Measurements from ENCODE around the gene TBC1D3B.
"Not testable (repeated sequence)": the region's sequence is repeated elsewhere in the genome, so short reads cannot be mapped to it uniquely, and the experiment has no call there.

TBC1D3B gene

DNA sequence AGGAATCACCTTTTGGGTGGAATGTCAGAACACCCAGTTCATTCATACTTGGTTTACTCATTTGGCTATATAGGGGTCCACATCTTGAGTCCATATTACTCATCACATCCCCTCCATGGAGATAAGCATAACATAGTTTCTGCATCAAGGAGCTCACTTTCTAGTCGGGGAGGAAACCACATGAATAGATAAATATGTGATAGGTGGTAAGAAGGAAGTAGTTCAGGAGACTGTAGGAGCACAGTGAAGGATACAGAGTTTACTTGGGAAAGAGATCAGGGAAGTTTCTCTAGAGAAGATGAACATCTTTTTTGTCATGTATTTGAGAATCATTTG is 30.0 kb upstream of the TBC1D3B start:
- H3K27ac Mint-ChIP-seq, H3K4me3 Mint-ChIP-seq, ATAC-seq, H3K9me3 Mint-ChIP-seq, H3K36me3 Mint-ChIP-seq: not testable (repeated sequence)
- H3K27me3 Mint-ChIP-seq, result peaks cover 48% of the 10 kb centered on the region
- peaks cover 64% of the 10 kb centered on the region for H3K4me1 Mint-ChIP-seq

DNA sequence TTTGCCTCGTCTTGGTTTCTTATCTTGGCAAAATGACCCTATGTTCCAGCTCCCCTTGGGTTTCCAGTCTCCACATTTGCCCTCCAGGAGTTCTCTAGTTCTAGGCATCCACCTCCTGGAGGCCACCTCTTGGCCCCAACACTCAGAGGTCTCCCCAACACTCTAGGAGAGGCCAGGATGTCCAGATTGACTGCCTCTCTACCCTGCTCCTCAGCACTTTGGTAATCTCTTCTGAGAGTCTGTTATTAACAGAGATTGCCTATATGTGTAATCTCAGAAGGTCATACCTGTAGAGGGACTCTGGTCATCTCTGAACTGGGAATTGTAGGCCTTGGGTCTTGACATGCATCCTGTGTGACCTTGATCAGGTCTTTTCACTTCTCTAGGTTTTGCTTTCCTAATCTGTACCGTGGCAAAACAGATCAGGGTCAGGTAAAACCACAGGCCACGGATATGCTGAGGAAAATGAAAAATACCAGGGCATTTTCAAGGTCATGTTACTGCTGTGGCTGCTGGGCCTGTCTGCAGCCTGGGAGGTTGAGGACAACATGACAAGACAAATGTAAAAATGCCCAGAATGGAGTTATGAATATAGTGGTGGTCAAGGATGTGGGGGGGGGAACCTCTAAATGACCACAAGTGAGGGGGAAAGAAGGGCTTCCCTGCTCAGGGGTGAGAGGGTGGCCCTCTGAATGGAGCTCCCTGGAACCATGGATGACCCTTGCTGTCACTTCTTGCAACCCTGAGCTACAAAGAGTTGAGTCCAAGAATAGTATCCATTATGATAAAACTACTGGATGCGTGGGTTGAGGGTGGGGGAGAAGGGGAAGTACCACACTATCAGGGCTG is 29.4 kb upstream of the TBC1D3B start:
- Mint-ChIP-seq H3K9me3 (no peaks in the 10 kb centered on the region), H3K4me3 (no peak overlapping the region), H3K27me3 (peaks cover 53% of the 10 kb centered on the region), H3K36me3 (no peaks in the 10 kb centered on the region), H3K27ac (no peak overlapping the region), H3K4me1 (peaks cover 60% of the 10 kb centered on the region)
- no peak for ATAC-seq

DNA sequence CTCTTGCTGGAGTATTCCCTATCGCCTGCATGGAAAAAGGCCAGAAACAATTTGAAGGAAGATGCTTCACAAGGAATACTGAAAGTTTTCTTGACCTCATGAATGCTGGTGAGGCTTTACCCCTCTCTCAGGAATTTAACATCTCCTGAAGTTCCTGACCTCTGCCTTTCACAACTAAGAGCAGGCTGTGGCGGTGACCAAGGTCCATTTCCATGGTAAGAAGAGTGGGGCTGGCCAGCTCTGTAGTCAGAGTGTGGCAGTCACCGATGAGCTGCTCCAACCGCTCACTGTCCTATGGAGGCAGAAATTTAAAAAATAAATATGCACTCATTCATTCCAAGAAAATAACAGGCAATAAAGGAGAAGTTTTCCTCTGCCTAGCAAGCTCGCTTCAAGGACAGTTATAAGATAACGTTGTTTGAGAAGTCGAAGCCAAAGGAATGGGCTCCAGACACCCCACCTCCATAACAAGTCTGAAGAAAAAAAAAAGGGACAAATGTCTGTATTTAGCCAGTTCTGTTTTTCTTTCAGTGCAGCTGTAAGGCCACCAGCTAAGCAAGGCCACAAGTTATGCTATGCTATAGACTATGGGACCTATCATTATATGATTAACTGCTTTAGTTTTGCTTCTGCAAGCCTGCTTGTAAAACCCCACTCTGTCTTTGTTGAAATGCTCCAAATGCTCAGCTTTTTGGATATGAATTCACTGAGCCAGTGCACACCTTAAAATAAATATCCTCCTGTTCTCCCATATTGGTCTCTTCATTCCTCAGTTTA is 28.5 kb upstream of the TBC1D3B start:
- H3K36me3 Mint-ChIP-seq, result no peaks in the 10 kb centered on the region
- H3K27me3 Mint-ChIP-seq, result peaks cover 63% of the 10 kb centered on the region
- H3K9me3 Mint-ChIP-seq, result no peaks in the 10 kb centered on the region
- no peak for ATAC-seq
- H3K27ac Mint-ChIP-seq, result no peak overlapping the region
- H3K4me1 Mint-ChIP-seq, result peaks cover 55% of the 10 kb centered on the region
- H3K4me3 Mint-ChIP-seq, result no peak overlapping the region

DNA sequence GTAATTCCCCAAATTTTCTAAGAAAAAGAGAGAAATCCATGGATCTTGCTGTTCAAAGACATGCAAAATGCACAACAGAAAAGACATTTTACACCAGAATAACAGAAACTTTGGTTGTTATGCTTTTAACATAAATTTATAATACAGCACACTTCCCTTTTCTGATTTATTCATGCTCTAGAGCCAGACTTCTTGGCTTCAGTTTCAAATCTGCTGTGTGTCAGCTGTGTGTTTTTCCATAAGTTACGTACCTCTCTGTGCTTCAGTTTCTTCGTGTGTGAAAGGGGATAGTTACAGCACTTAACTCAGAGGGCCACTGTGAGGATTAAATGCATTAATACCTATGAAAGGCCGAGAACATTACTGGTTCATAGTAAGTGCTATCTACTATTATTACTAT is 26.9 kb upstream of the TBC1D3B start:
- H3K9me3 Mint-ChIP-seq, result no peaks in the 10 kb centered on the region
- ATAC-seq, result no peak
- no peak overlapping the region for H3K4me3 Mint-ChIP-seq
- H3K27me3 Mint-ChIP-seq, result peaks cover 73% of the 10 kb centered on the region
- H3K4me1 Mint-ChIP-seq, result peaks cover 60% of the 10 kb centered on the region
- H3K27ac Mint-ChIP-seq, result no peak overlapping the region
- no peaks in the 10 kb centered on the region for H3K36me3 Mint-ChIP-seq

DNA sequence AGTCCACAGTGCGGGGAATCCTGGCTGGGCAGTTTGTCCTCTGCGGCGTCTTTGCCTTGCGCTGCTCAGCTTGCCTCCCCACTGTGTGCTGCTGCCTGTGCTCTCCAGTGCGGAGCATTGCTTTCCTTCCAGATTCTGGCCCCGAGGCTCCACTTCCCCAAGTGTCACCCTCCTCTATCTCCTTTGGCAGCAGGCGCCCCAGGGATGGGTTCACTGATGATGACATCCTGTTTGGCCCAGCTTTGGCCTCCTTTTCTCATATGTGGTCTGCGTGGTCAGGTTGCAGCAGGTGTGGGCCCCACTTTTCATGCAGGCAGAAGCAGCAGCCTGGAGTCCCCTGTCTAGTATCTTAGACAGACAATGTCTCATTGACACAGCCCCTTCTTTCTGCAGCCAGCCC is 25.1 kb upstream of the TBC1D3B start:
- not testable (repeated sequence) for H3K9me3 Mint-ChIP-seq, ATAC-seq, H3K27ac Mint-ChIP-seq, H3K4me3 Mint-ChIP-seq, H3K36me3 Mint-ChIP-seq
- Mint-ChIP-seq H3K4me1 (peaks cover 60% of the 10 kb centered on the region), H3K27me3 (peaks cover 62% of the 10 kb centered on the region)

DNA sequence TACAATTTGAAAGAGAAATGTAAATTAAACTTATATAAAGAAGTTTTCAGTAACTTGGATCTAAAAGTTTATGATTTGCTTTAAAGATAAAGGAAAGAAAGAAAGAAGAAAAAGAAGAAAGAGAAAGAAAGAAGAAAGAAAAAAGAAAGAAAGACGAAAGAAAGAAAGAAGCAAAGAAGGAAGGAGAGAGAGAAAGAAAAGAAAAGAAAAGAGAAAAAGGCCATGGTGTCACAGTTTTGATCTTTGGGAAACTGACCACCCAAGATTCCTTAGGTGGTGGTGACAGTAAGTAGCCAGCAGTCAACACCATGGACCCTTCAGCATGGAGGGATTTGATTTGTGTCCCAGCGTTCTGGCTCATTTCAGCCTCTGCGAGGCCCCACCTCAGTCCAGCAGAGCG is 24.7 kb upstream of the TBC1D3B start:
- H3K4me3 Mint-ChIP-seq, H3K36me3 Mint-ChIP-seq, H3K9me3 Mint-ChIP-seq, H3K27ac Mint-ChIP-seq, ATAC-seq: not testable (repeated sequence)
- Mint-ChIP-seq H3K27me3 (peaks cover 57% of the 10 kb centered on the region), H3K4me1 (peaks cover 60% of the 10 kb centered on the region)

DNA sequence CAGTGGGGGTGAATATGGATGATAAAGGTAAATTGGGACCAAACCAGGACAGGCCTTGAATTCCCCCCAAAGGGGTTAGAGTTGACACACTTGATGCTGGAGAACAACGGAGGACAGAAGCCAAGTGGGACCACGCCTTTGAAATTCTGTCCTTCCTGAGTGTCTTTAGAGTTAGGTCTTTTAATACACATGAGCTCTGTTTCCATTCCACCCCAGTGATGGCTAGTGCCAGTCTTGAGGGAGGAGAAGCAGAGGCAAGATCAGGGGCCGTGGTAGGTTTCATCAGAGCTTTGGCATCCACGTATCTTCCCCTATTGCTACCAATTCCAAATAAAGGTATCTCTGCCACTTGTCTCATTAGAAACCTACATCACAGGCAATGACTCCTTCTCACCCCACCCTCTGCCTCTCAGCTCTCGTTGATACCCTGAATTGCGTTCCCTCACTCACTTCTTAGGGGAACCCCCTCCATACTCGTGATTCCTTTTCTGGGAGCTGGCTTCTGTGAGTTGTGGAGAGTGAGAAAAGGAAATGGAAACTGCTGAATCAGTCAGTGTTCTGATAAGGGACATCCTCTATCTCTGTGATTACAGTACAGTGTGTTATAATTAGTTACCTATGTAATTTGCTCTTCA is 22.5 kb upstream of the TBC1D3B start:
- ATAC-seq, result peak; percentile 3
- H3K4me3 Mint-ChIP-seq, result peak overlapping the region; percentile 12
- H3K27ac Mint-ChIP-seq, result no peak overlapping the region
- no peaks in the 10 kb centered on the region for H3K36me3 Mint-ChIP-seq
- H3K4me1 Mint-ChIP-seq, result peaks cover 58% of the 10 kb centered on the region
- peaks cover 63% of the 10 kb centered on the region for H3K27me3 Mint-ChIP-seq
- no peaks in the 10 kb centered on the region for H3K9me3 Mint-ChIP-seq

DNA sequence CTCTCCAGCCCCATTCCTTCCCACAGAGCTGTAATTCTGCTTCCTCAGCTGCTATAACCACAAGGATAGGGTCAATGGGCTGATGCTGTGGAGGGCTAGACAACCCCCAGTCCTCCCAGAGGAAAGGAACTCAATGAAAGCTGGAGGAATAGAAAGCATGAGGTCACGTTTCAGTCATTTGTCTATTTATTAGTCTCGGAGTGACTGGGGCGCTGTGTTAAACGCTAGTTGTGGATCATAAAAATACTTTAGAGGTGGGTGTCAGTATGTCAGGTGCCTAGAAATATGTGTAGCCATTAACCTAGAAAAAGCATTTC is 20.9 kb upstream of the TBC1D3B start:
- Mint-ChIP-seq H3K27ac (peak overlapping the region; percentile 58), H3K9me3 (no peaks in the 10 kb centered on the region), H3K36me3 (no peaks in the 10 kb centered on the region), H3K27me3 (peaks cover 53% of the 10 kb centered on the region), H3K4me3 (no peak overlapping the region), H3K4me1 (peaks cover 48% of the 10 kb centered on the region)
- ATAC-seq, result peak; percentile 37

DNA sequence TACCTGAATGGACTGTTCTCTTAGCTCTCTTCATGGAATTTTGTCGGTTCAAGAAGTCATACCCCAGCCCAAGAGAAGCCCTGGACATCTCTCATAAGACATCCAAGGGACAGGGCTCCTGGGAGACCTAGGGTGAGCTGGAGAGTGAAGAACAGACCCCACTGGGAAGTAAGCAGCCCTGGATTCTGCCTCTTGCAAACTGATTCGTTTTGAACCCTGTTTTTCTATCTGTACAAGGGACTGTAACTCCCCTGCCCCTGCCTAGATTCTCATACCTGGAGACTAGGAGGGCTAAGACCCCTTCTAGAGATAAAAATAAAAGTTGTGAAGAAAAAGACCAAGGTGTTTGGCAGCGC is 19.7 kb upstream of the TBC1D3B start:
- Mint-ChIP-seq H3K9me3 (no peaks in the 10 kb centered on the region), H3K36me3 (no peaks in the 10 kb centered on the region), H3K27me3 (peaks cover 48% of the 10 kb centered on the region), H3K4me3 (no peak overlapping the region), H3K4me1 (peaks cover 39% of the 10 kb centered on the region), H3K27ac (peak overlapping the region; percentile 58)
- no peak for ATAC-seq

DNA sequence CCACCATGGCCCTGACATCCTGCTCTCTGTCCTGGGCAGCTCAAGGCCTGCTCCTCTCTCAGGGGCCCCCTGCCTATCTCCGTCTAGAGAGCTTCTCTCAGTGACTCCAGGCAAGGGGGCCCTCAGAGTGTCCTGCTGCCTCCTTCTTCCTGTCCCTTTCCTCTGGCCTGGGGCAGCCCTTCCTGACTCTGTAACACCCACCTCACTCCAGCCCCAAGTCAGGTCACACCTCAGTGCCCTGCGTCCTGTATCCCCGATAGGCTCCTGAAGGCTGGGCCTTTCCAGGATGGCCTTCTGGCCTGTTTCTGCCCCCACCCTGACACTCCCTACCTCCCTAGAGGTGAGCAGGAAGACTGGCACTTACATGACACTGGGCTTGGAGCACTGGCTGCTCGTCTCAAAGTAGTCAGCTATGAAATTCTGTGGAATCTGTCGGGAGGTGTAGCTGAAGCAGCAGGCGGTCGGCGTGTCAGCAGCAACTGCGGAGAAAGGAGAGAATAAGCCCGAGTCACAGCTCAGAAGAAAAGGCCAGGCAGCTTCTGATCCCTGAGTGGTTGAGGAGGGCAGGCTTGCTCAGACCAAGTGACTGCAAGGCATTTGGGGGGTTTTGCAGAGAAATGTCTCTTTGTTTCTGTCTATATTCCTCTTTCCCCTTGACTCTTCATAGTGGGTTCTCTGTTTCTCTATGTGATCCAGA is 19.1 kb upstream of the TBC1D3B start:
- Mint-ChIP-seq H3K27ac (peak overlapping the region; percentile 58), H3K36me3 (no peaks in the 10 kb centered on the region), H3K4me3 (no peak overlapping the region), H3K9me3 (no peaks in the 10 kb centered on the region), H3K4me1 (peaks cover 39% of the 10 kb centered on the region), H3K27me3 (peaks cover 43% of the 10 kb centered on the region)
- ATAC-seq, result no peak

DNA sequence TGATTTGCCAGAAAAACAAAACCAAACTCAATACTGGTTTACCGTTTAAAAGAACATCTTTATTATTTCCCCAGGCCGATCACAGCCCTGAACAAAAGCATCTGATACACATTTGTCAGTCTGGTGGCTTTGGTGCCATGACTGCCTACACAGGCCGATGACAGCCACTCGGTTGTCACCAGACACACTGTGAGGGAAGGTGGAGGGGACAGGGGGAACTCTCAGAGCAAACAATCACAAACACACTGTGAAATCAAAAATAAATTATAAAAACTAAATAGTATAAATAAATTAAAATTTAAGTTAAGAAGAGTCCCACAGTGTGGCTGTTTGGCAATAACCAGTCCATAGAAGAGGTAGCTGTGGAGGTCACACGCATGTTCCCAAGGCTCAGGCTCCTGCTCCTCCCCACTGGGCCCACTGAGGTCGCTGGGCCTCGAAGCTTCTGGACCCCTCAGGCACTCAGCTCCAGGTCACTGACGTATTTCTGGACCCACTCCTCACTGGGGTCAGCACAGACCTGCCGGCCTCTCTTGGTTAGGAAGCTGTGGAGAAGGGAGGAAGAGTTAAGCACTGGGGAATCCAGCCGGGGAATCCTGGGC is 18.5 kb upstream of the TBC1D3B start:
- not testable (repeated sequence) for ATAC-seq, H3K4me3 Mint-ChIP-seq, H3K9me3 Mint-ChIP-seq, H3K36me3 Mint-ChIP-seq, H3K27ac Mint-ChIP-seq
- Mint-ChIP-seq H3K4me1 (peaks cover 34% of the 10 kb centered on the region), H3K27me3 (peaks cover 37% of the 10 kb centered on the region)

DNA sequence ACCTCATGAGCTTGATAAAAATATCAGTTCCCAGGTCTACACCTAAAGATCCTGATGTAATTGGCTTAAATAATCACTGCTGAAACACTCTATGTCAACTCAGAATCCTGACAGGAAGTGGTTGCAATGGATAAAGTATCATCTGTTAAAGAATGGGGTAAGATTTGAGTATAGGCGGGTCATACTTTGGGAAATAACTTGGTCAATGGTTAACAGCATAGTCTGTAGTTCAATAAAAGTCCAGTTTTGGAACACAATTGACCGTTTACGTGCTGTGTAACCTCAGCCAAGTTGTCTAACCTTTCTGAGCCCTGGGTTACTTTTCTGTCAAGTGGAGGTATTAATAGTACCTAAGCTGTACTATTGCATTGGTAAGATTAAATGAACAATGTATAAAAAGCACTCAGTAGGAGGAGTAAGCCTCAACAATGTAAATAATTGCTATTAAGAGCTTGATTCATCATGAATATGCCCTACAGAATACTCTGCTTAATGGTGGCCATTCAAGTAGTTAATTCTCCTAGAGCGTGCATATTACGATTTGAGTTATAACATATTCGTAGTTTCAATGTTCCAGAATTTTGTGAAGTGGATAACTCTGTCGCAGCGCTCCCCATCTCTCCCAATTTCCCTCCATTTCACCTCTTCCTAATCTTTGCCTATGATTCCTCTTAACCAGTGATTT is 17.9 kb upstream of the TBC1D3B start:
- H3K4me1 Mint-ChIP-seq, result peaks cover 33% of the 10 kb centered on the region
- H3K27ac Mint-ChIP-seq, result not testable (repeated sequence)

DNA sequence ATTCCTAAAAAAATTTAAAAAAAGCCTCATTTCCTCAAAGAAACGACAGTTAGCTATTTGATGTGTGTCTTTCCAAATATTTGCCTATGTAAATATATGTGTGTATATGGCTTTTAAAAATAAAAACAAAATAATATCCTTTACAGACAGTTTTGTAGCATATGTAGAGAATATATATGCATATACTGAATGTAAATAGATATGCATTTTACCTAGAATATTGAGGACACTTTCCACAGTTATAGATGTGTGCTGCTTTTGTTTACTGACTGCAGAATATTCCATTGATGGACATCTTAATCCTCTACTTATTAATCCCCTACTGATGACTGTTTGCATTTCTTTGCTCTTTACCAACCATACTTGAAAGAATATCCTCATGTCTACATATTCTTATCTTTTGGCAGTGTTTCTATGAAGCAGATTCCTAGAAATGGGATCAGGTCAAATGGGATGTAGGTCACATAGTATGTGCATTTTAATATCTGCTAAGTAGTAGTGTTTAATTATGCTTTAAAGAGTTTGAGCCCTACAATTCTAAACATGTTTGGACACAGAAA is 16.9 kb upstream of the TBC1D3B start:
- Mint-ChIP-seq H3K27me3 (peaks cover 34% of the 10 kb centered on the region), H3K27ac (no peak overlapping the region), H3K4me1 (peaks cover 32% of the 10 kb centered on the region), H3K36me3 (no peaks in the 10 kb centered on the region), H3K9me3 (no peaks in the 10 kb centered on the region), H3K4me3 (no peak overlapping the region)
- no peak for ATAC-seq

More for the DNA sequence above, 17.9 kb upstream of the TBC1D3B start:
- not testable (repeated sequence) for H3K36me3 Mint-ChIP-seq, H3K9me3 Mint-ChIP-seq, ATAC-seq, H3K4me3 Mint-ChIP-seq
- H3K27me3 Mint-ChIP-seq, result peaks cover 35% of the 10 kb centered on the region

DNA sequence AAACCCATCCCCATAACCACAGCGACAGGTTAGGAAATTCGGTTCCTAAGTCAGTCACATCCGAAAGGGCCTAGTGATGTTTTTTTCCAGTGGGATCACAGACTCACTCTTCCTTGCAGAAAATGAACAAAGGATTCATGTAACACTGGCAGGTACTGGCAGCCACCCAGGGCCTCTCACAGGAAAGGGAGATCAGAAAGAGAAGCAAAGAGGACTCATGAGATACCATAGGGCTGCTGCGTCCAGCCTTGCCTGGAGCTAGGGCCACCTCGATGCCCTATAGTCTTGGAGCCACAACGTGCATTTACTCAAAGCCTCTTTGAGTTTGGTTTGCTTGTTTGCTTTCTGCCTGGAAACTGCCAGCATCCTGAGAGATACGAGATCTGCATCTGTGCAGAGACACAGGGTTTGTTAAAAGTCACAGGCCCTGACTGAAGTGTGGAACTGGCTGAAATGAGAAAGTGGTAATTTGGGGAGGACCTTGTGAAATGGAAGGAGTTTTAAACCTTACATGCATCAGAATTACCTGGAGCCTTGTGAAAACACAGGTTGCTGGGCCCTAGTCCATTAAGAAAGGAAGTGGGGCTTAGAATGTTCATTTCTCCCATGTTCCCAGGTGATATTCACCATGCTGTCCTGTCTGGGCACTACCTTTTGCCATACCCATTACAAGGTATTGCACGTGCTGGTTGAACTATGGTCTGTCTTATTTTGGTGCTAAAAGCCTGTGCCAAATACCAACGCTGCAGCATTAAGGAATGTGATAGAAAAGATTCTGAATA is 14.3 kb upstream of the TBC1D3B start:
- Mint-ChIP-seq H3K4me1 (peaks cover 13% of the 10 kb centered on the region), H3K27me3 (peaks cover 54% of the 10 kb centered on the region)
- H3K36me3 Mint-ChIP-seq, H3K9me3 Mint-ChIP-seq, H3K4me3 Mint-ChIP-seq, ATAC-seq, H3K27ac Mint-ChIP-seq: not testable (repeated sequence)
